Thyroid gland (tissue), 4 donors: ENCODE measurements around the gene MRTFB.

Source experiments
- POLR2A ChIP-seq, 2 donors: fragments of 450-650 bp; IDR thresholded peaks; one replicate each; pipeline ENCODE4 v1.6.1; 2017; ENCODE audit warnings: antibody characterized with exemption in 2 of 2, mild to moderate bottlenecking in 2 of 2, moderate library complexity in 1 of 2
- TF ChIP-seq, protein P1 (sequence below), 6 experiments: fragments of 200-600 bp in 3 of 6; fragments of 450-650 bp in 3 of 6; sonication (generic) in 3 of 6; IDR thresholded peaks; one replicate each; pipeline ENCODE4 v1.5.1; 2016 to 2019; ENCODE audit warnings: antibody characterized with exemption in 6 of 6, mild to moderate bottlenecking in 2 of 6, inconsistent platforms in 1 of 6, moderate library complexity in 1 of 6

DNA sequence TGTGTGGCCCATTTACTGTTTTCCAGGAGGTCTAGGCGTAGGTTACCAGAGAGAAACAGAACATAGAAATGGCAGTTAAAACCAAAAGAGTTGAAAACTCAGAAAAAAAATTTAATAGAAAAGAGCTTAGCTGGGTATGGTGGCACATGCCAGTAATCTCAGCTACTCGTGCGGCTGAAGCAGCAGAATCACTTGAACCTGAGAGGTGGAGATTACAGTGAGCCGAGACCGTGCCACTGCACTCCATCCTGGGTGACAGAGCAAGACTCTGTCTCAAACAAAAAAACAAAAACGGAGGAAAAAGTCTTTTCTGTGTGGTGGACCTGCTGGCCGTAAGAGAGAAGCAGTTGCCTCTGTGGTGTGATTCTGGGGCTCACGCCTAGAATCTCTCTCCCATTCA lies 35.8 kb downstream of the MRTFB start:
- TF ChIP-seq, protein P1, sequence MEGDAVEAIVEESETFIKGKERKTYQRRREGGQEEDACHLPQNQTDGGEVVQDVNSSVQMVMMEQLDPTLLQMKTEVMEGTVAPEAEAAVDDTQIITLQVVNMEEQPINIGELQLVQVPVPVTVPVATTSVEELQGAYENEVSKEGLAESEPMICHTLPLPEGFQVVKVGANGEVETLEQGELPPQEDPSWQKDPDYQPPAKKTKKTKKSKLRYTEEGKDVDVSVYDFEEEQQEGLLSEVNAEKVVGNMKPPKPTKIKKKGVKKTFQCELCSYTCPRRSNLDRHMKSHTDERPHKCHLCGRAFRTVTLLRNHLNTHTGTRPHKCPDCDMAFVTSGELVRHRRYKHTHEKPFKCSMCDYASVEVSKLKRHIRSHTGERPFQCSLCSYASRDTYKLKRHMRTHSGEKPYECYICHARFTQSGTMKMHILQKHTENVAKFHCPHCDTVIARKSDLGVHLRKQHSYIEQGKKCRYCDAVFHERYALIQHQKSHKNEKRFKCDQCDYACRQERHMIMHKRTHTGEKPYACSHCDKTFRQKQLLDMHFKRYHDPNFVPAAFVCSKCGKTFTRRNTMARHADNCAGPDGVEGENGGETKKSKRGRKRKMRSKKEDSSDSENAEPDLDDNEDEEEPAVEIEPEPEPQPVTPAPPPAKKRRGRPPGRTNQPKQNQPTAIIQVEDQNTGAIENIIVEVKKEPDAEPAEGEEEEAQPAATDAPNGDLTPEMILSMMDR (IDR thresholded peaks at IDR 0.05), result no peak
- no peak for TF ChIP-seq POLR2A (IDR thresholded peaks at IDR 0.05)
